ENCODE results near the gene IGLL5.
"Not testable (repeated sequence)": the region's sequence is repeated elsewhere in the genome, so short reads cannot be mapped to it uniquely, and the experiment has no call there.

IGLL5 gene

DNA sequence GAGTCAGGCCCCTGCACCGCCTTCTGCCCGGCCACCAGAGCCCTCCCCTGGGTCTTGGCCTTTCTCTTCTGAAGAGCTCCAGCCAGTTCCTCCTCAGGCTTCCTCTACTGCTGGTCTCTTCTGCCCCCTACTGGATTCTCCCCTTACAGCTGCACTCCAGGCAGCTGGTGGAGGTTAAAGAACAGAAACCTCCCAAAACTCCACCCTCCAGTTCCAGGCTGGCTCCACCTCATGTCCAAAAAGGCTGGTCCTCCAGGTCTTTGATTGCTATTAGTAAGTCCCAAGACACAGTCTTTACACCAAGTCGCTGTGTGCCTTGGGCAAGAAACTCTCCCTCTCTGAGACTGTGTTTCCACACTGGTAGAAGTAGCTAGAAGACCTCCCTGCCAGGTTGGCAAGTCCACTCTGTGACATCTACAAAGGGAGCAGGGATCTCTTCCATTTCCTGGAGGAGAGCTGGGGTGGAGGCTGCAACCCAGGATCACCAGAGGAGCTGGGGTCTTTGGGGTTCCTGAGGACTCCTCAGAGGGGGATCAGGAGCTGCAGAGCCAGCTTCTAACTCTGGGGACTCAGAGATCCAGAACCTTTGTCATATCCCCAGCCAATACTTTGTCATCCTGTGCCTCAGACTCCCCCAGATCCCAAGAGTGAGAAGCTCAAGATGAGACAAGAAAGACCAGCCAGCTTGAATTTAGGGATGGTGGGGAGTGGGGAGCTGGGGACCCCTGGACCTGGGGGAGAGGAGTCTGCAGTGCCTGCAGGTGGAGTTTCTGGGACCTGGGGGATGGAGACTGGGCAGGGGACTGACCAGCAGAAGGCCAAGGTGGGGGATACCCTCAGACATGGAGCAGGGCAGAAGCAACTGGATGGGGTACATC lies 3.4 kb upstream of the IGLL5 start:
- DNase-seq (ENCODE audit: low read depth in 2 of 2, low spot score in 1 of 2): no peak

- no peak for DNase-seq (ENCODE audit: low read depth in 2 of 2, low spot score in 1 of 2)
Observed at GRCh38 chr22:22884888-22885840, 2.5 kb upstream of the IGLL5 start.

DNA sequence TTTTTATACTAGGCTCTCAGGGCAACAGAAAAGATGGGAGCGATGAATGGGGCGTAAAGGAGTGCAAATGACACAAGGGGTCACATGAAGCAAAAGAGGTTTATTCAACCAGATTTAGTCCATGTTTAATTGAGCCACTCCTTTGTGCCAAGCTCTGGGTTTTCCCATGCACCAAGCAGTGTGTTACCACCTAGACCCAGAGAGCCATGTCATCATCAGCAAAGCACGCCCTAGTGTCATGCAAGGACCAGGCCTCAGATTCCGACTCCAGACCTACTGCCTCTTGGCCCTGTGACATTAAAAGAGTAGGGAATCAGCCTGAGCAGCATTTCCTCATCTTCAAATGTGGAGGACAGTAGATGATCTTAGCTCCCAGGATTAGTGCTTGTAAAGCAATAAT lies 1.1 kb upstream of the IGLL5 start:
- DNase-seq (ENCODE audit: low read depth in 2 of 2, low spot score in 1 of 2): no peak

- DNase-seq (ENCODE audit: low read depth in 2 of 2, low spot score in 1 of 2): no peak
Observed at GRCh38 chr22:22888571-22889353, 1.1 kb downstream of the IGLL5 start.

DNA sequence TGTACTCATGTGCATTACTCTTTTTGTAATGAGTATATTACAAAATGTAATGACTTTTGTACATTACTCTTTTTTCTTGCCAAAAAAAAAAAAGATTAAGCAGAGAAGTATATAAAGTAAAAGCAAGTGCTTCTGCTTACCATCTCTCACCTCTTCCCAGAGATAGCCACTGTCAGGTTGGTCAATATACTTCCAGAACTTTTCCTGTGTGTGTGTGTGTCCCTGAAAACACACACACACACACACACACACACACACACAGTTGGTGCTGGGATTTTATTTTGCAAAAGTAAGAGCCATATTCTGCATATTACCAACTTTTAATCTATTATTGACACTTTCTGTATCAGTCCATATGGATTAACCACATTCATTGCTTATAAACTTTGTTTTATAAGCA lies 2.5 kb downstream of the IGLL5 start:
- DNase-seq (ENCODE audit: low read depth in 2 of 2, low spot score in 1 of 2): no peak

- DNase-seq (ENCODE audit: low read depth in 2 of 2, low spot score in 1 of 2): no peak
Observed at GRCh38 chr22:22891139-22891621, 3.6 kb downstream of the IGLL5 start.

DNA sequence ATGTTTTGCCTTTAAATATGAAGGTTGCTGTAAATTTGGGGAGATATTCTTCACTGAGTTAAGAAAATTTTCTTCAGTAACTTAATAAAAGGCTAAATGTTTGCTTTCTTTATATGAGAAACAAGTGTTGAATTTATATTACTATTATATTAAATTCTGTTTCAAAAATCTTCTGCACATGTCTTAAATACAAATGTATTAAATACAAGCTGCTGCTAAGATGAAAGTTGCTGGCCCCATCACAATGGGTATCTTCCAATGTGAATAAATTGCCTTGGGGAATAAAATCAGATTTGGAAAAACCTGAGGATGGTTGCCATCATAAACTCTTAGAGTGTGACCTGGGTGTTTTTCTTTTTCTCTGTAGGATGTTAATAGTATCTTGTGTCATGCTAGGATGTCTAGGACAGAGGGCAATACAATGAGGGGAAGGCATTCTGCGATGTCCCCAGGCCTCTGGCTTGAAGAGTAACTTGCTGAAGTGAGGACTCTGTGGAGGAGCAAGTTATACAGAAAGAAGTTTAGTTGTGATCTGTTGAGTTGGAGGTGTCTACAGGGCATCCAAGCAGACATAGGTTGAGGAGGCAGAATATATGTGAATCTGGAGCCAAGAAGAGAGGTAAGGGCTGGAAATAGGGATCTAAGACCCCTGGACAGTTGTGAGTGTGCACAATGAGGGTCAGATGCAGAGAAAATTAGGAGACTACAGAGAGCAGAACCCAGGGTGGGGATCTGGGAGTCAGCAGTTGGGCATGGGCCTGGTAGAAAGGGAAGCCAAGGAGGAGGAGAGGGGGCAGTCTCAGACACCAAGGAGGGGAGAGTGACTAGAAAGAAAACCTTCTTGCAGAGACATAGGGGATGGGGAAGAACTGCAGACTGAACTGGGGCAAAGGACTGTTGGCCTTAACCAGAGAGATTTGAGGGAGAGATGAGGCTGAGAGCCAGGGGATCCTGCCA lies 4.8 kb downstream of the IGLL5 start:
- DNase-seq (ENCODE audit: low read depth in 2 of 2, low spot score in 1 of 2): no peak

GRCh38 chr22:22893077-22893805 lies 5.6 kb downstream of the IGLL5 start:
- no peak for DNase-seq (ENCODE audit: low read depth in 2 of 2, low spot score in 1 of 2)

GRCh38 chr22:22893891-22894739 lies 6.5 kb downstream of the IGLL5 start:
- DNase-seq (ENCODE audit: low read depth in 2 of 2, low spot score in 1 of 2): no peak

DNA sequence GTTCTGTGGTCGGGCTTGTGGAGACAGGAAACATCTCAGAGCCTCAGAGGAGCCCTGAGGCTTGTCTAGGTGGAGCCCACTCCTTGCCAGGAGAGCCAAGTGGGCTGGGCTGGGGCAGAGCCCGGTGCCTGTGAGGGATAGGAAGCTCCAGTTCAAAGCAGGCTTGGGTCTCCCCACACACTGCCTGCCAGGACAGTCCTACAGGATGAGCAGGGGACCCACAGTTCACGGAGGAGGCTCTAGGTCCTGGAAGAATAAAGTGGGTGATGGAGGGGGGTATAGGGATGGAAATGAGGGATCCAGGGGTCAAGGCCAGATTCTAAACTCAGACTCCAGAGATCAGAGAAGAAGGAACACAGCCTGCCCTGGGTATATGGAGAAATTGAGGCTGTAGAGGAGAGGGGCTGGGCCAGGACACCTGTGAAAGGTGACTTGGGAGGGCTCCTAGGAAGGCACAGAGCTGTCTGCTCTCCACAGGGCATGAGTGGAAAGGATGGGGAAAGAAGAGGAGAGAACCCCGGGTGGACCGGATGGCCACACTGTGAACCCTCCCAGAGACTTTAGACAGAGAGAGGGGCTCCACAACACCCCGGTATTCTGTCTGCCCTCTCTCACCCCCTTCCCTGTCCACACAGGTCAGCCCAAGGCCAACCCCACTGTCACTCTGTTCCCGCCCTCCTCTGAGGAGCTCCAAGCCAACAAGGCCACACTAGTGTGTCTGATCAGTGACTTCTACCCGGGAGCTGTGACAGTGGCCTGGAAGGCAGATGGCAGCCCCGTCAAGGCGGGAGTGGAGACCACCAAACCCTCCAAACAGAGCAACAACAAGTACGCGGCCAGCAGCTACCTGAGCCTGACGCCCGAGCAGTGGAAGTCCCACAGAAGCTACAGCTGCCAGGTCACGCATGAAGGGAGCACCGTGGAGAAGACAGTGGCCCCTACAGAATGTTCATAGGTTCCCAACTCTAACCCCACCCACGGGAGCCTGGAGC lies 7.4 kb downstream of the IGLL5 start:
- no peak for DNase-seq (ENCODE audit: low read depth in 2 of 2, low spot score in 1 of 2)

DNA sequence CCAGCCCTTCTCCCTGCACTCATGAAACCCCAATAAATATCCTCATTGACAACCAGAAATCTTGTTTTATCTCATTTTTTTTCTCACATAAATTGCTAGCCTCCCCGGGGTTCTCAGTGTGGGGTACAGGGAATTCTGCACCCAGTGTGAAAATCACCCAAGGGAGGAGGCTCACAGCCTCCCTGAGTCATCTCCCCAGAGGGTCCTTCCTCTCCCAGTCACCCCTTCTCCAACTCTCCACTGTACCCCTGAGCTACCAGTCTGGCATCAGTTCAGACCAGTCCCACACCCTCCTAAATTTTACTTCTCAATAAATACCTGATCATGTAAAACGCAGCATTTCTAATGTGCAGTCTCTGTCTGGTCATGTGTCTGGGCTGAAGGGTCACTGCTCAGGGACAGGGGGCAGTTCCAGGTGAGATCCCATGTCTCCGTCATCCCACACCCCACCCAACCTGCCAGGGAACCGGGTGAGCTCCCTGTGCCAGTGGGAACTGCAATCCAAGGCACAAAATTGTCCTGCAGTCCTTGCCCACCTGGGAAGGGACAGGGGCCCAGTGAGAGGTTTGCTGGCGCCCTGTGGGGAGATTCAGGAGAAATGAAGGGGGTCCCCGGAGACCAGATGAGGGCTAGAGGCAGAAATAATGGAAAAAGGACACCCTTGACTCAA lies 8.3 kb downstream of the IGLL5 start:
- DNase-seq (ENCODE audit: low read depth in 2 of 2, low spot score in 1 of 2): no peak

DNA sequence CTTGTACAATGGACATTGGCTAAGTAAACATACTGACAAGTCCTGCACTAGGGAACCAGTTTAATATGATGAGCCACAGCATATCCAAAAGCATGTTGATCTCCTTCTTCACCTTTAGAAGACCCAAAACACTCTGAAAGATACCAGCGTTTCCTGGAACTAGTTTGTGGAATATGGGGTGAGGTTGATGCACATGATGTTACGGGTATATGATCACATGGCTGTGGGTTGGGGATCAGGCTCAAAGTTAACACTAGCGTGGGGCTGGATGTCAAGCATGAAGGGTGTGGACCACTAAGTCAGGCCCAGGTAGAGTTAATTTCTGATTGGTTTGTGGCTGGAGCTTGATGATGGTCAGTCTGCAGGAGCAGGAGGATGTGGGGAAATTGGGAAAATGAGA lies 9.0 kb downstream of the IGLL5 start:
- DNase-seq (ENCODE audit: low read depth in 2 of 2, low spot score in 1 of 2): no peak

DNA sequence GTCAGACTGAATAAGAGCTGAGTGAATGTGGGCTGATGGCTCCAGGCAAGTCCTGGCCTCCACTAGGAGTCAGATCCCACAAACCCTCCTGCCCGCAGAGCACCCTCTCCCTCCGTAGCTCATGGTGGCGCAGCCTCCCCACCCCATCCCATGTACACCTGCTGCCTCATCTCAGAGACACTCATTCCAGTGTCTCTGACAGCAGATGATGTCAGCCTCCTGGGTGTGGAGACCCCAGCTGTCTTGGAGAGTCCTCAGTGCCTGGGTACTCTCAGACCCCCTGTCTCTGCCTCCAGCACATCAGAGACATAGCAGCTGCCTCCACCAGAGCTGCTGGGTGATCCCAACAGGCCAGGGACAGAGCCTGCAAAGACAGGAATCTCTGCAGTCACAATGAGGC lies 9.5 kb downstream of the IGLL5 start:
- DNase-seq (ENCODE audit: low read depth in 2 of 2, low spot score in 1 of 2): no peak

- DNase-seq (ENCODE audit: low read depth in 2 of 2, low spot score in 1 of 2): no peak
Observed at GRCh38 chr22:22897947-22898346, 10.3 kb downstream of the IGLL5 start.

DNA sequence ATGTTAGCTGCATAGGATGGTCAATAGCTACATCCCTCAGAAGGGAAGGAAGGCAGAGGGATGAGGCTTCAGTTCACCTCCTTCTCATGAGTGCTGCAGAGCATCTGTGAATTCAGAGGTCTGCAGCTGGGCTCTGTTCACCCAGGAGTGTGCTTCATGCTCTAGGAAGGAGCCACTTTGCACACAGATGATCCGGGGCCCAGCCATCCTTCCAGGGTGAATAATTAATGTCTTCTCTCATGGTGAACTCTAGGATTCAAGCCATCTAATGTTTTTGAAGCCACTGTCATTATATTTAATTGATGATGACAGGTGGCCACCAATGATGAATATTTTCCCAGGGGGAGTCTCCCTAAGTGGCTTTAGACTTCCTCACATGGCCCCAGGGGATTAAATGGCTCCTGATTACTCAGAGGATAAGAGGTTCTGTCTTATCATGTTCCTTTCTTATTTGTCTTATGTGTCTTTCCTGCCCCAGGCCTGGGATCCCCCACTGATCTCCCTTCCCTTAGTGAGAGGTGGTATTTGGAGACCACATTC lies 10.9 kb downstream of the IGLL5 start:
- DNase-seq (ENCODE audit: low read depth in 2 of 2, low spot score in 1 of 2): not testable (repeated sequence)

DNA sequence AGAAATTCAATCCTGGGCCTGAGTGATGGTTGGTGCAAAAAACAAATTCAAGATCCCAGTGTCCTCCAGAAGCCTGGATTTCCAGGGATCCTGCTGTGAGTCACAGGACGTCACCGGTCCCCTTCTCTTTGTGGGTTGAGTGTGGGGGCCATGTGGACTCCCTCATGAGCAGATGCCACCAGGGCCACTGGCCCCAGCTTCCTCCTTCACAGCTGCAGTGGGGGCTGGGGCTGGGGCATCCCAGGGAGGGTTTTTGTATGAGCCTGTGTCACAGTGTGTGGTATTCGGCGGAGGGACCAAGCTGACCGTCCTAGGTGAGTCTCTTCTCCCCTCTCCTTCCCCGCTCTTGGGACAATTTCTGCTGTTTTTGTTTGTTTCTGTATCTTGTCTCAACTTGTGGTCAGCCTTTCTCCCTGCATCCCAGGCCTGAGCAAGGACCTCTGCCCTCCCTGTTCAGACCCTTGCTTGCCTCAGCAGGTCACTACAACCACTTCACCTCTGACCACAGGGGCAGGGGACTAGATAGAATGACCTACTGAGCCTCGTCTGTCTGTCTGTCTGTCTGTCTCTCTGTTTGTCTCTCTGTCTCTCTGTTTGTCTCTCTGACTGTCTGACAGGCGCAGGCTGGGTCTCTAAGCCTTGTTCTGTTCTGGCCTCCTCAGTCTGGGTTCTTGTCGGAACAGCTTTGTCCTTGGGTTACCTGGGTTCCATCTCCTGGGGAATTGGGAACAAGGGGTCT lies 11.9 kb downstream of the IGLL5 start:
- DNase-seq (ENCODE audit: low read depth in 2 of 2, low spot score in 1 of 2): not testable (repeated sequence)

Measured in stimulated activated CD8-positive, alpha-beta memory T cell treated with anti-CD3 and anti-CD28 coated beads, Interleukin-4, amount 100 ng/mL, for 4 hours (primary cell).